Thyroid gland (tissue), 4 donors: ENCODE measurements around the gene NFASC.

ENCODE experiments used
- POLR2A ChIP-seq, 2 donors: fragments of 450-650 bp; IDR thresholded peaks; one replicate each; pipeline ENCODE4 v1.6.1; 2017; ENCODE audit warnings: antibody characterized with exemption in 2 of 2, mild to moderate bottlenecking in 2 of 2, moderate library complexity in 1 of 2
- TF ChIP-seq, protein P1 (sequence below), 6 experiments: fragments of 200-600 bp in 3 of 6; fragments of 450-650 bp in 3 of 6; sonication (generic) in 3 of 6; IDR thresholded peaks; one replicate each; pipeline ENCODE4 v1.5.1; 2016 to 2019; ENCODE audit warnings: antibody characterized with exemption in 6 of 6, mild to moderate bottlenecking in 2 of 6, inconsistent platforms in 1 of 6, moderate library complexity in 1 of 6

DNA sequence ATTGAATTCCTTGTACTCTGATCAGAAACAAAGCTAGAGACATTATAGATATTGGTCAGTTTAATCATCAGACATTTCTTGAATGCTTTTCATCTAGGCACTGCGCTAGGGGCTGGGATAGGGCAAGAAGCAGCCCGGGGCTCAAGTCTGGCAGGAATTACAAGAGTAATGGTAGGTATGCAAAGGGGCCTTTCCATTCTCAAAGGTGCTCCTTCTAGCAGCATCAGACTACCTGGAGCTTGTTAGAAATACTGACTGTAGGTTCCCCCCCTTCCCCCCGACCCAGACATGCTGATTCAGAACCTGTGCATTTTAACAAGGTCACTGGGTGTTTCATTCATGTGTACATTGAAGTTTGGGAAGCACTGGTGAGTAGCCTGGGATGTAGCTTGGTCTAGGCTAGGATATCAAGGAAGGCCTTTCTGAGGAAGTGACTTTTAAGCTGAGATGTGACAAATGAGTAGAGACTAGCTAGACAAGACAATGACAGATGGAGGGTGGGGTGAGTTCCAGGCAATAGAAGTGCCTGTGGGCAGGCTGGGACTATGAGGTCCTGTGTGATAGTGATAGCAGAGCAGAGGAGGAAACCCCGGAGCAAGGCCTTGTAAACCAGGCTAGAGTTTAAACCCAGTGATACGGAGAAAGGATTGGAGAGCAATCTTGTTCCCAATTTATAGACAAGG lies 26.3 kb downstream of the NFASC start:
- TF ChIP-seq, protein P1, sequence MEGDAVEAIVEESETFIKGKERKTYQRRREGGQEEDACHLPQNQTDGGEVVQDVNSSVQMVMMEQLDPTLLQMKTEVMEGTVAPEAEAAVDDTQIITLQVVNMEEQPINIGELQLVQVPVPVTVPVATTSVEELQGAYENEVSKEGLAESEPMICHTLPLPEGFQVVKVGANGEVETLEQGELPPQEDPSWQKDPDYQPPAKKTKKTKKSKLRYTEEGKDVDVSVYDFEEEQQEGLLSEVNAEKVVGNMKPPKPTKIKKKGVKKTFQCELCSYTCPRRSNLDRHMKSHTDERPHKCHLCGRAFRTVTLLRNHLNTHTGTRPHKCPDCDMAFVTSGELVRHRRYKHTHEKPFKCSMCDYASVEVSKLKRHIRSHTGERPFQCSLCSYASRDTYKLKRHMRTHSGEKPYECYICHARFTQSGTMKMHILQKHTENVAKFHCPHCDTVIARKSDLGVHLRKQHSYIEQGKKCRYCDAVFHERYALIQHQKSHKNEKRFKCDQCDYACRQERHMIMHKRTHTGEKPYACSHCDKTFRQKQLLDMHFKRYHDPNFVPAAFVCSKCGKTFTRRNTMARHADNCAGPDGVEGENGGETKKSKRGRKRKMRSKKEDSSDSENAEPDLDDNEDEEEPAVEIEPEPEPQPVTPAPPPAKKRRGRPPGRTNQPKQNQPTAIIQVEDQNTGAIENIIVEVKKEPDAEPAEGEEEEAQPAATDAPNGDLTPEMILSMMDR (IDR thresholded peaks at IDR 0.05) = no peak
- TF ChIP-seq POLR2A (IDR thresholded peaks at IDR 0.05) = no peak
